ENCODE measurements around the gene MAP2K5.

DNA sequence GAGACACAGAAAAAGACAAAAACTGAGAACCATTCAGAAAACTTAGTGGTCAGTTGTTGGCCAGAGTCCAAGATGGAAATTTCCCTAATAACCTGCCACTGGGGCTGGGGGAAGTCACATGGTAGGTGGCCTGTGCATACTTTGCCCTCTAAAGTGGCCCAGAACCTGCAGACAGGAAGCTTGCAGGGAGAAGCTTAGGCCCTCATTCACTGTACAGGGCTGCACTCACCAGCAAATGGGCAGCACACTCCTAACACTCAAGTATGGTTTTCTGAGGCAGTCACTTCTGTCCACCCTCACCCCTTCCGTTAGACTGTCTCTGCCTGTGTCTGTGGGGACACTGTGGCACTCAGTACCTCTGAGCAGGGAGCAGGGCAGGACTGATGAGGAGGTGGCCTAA lies 311.9 kb downstream of the MAP2K5 start:
- TF ChIP-seq POLR2AphosphoS5 (IDR thresholded peaks at IDR 0.05): no peak
- TF ChIP-seq, protein P1, sequence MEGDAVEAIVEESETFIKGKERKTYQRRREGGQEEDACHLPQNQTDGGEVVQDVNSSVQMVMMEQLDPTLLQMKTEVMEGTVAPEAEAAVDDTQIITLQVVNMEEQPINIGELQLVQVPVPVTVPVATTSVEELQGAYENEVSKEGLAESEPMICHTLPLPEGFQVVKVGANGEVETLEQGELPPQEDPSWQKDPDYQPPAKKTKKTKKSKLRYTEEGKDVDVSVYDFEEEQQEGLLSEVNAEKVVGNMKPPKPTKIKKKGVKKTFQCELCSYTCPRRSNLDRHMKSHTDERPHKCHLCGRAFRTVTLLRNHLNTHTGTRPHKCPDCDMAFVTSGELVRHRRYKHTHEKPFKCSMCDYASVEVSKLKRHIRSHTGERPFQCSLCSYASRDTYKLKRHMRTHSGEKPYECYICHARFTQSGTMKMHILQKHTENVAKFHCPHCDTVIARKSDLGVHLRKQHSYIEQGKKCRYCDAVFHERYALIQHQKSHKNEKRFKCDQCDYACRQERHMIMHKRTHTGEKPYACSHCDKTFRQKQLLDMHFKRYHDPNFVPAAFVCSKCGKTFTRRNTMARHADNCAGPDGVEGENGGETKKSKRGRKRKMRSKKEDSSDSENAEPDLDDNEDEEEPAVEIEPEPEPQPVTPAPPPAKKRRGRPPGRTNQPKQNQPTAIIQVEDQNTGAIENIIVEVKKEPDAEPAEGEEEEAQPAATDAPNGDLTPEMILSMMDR (IDR thresholded peaks at IDR 0.05): no peak
